Femur (tissue), 1 donor: ENCODE results near the gene CST4.
"Not testable (repeated sequence)": the region's sequence is repeated elsewhere in the genome, so short reads cannot be mapped to it uniquely, and the experiment has no call there.

ENCODE experiments used
- DNase-seq: peaks from one replicate; pipeline ENCODE4 v3.0.0-alpha.2; 2017

CST4 gene

GRCh38 chr20:23686046-23686750, 2.6 kb downstream of the CST4 start:
- no peak for DNase-seq

- DNase-seq = not testable (repeated sequence)
Measured at GRCh38 chr20:23685529-23685896, 3.3 kb downstream of the CST4 start.

- no peak for DNase-seq
Measured at GRCh38 chr20:23684261-23684660, 4.6 kb downstream of the CST4 start.

- no peak for DNase-seq
Measured at GRCh38 chr20:23683807-23684206, 5.0 kb downstream of the CST4 start.

- no peak for DNase-seq
Measured at GRCh38 chr20:23683281-23683680, 5.6 kb downstream of the CST4 start.

GRCh38 chr20:23680146-23680545, 8.7 kb downstream of the CST4 start:
- DNase-seq = no peak

- no peak for DNase-seq
Measured at GRCh38 chr20:23679133-23680092, 9.4 kb downstream of the CST4 start.

GRCh38 chr20:23673209-23673608, 15.6 kb downstream of the CST4 start:
- DNase-seq = no peak

- no peak for DNase-seq
Measured at GRCh38 chr20:23672158-23672557, 16.7 kb downstream of the CST4 start.

GRCh38 chr20:23671479-23671878, 17.4 kb downstream of the CST4 start:
- no peak for DNase-seq

GRCh38 chr20:23670361-23670760, 18.5 kb downstream of the CST4 start:
- DNase-seq = no peak

- no peak for DNase-seq
Measured at GRCh38 chr20:23669866-23670265, 19.0 kb downstream of the CST4 start.

GRCh38 chr20:23669327-23669726, 19.5 kb downstream of the CST4 start:
- DNase-seq = no peak

- no peak for DNase-seq
Measured at GRCh38 chr20:23668477-23668951, 20.3 kb downstream of the CST4 start.

GRCh38 chr20:23667666-23668065, 21.2 kb downstream of the CST4 start:
- DNase-seq = no peak

GRCh38 chr20:23666698-23667097, 22.1 kb downstream of the CST4 start:
- DNase-seq = no peak

GRCh38 chr20:23666189-23666588, 22.6 kb downstream of the CST4 start:
- no peak for DNase-seq

- no peak for DNase-seq
Measured at GRCh38 chr20:23664954-23665353, 23.9 kb downstream of the CST4 start.

- DNase-seq = not testable (repeated sequence)
Measured at GRCh38 chr20:23664046-23664445, 24.8 kb downstream of the CST4 start.

- DNase-seq = no peak
Measured at GRCh38 chr20:23663180-23663579, 25.7 kb downstream of the CST4 start.

GRCh38 chr20:23662276-23662870, 26.5 kb downstream of the CST4 start:
- no peak for DNase-seq

GRCh38 chr20:23661002-23661429, 27.8 kb downstream of the CST4 start:
- no peak for DNase-seq
